UCSD-AML1 (cell line): ENCODE data around the gene SMIM45.
"Not testable (repeated sequence)": the region's sequence is repeated elsewhere in the genome, so short reads cannot be mapped to it uniquely, and the experiment has no call there.

Experiments
- DNase-seq: peaks from one replicate; lab custom pipeline; 2025; ENCODE audit not compliant: unreplicated experiment; lab: John Stamatoyannopoulos, UW

Gene SMIM45

DNA sequence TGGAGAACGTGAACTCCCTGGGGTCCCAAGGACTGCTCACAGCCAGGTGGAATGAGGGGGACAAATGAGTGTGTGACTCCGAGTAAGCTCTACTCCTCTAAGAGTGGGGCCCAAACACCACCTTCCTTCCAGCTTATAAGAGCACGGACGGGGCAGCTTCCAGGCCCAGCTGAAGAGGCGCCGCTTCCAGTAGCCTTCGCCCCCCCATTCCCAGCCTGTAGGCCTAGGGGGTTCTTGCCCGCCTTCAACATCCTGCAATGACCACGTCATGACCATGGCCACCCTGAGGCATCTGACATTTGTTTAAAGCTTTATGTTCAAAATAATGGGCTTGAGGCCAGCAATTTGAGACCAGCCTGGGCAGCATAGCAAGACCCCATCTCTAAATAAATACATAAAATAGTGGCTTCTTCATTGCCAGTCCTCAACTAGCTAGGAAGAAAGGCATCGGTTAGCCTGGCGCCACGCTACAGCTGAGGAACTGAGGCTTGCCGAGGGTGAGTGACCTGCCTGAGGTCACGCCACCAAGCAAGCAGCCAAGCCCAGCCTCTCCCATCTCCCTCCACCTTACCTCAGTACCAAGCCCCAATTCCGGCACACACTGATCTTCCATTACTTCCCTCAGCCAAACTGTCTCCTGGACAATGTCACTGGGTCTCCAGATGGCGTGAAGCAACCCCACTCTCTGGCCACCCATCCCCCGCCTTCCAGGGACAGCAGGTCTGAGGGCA is 17.5 kb upstream of the SMIM45 start:
- DNase-seq, result no peak

DNA sequence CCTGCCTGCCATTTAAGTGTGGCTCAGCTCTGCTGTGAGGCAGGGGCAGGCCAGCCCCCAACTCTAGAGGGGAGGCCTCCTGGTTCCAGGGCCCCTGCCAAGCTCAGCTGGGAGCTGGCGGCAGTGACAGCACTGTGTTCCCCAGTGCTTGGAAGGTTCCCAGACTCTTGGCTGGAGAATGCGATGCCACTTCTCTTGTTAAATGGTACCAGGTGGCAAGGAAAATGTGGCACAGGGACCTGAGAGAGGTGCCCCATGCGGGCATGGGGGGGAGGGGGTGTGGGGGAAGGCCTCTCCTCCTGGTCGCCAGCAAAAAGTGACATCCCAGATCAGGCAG is 17.0 kb upstream of the SMIM45 start:
- no peak for DNase-seq

GRCh38 chr22:41935509-41935908 is 16.4 kb upstream of the SMIM45 start:
- DNase-seq, result no peak

- no peak for DNase-seq
Observed at GRCh38 chr22:41936894-41937169, 15.1 kb upstream of the SMIM45 start.

- DNase-seq, result no peak
Observed at GRCh38 chr22:41939981-41940831, 11.7 kb upstream of the SMIM45 start.

GRCh38 chr22:41940832-41941765 is 10.9 kb upstream of the SMIM45 start:
- DNase-seq, result peak; percentile 80

DNA sequence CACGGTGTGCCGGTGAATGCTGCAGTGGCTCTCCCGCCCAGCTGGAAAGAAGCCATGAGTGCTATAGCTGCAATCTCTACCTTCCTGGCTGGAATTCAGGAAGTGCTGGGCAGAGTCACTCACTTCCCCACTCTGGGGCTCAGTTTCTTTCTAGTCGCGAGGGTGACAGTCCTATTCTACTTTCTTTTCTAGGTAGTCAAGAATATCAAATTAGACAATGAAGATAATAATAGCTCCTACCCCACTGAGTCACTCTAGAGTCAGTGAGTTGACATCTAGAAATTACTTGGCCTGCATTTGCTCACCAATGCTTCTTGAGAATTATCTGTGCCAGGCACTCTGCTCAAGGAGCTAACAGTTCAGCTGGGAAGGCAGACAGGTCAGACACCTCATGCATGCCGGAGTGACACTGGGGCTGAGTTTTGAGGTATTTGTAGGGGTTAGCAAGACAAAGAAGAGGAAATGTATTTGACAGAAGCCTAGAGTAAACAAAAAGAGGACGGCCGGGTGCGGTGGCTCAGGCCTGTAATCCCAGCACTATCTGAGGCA is 8.2 kb upstream of the SMIM45 start:
- DNase-seq, result no peak

DNA sequence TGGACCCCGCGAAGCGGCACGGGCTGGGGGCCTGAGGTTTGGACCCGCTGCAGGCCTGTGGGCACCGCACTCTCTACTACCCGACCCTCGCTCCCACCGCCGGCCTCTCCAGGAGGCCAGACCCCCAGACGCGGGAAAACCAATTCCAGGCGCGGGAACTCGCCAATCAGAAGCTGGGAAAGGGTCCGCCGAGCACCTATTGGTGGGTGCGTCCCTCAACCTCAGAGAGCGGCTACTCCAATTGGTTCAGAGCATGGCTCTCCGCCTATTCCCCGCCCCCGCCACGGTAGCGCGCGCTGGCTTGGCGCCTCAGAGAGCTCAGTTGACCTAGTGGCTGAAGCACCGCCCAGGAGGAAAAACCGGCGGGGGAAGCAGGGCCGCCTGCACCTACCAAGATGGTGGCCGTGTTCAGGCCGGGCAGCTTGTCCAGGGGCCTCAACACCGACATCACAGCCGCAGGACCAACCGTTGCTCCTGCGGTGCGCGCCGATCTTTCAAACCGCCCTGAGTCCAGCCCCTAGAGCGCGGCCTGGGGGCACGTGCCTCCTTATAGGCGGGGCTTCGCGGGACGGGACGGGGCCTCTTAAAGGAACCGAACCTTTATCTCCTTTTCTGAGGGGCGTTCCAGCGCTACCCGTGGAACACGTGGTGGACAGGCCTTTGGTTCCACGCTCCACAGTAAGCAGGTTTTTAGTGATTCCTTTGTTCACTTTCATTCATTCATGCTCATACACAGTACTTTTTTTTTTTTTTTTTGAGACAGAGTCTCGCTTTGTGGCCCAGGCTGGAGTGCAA is 5.1 kb upstream of the SMIM45 start, which contains the start of gene CENPM:
TSS of gene CENPM (minus strand) at position 524 of the 795 bp plus-strand sequence. CDS start at position 448, 76 bp downstream.
- peak; percentile 95 for DNase-seq

- no peak for DNase-seq
Observed at GRCh38 chr22:41947424-41948080, 4.4 kb upstream of the SMIM45 start.

DNA sequence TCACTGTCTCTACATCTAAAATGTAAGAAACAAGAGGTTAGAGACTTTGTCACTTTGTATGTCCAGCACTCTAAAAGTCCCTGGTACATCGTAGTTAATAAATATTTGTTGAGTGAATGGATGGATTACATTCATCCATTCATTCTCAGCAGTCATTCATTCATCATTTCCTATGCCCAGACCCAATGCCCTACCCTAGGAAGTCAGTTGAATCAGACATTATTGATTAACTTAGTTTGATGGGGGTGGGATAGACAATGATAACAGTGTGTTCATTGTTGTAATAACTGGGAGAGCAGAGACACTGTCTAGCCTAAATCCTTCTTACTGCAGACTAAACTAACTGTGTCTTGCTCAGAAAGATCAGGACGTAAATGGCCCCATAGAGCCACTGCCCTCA is 3.8 kb upstream of the SMIM45 start:
- no peak for DNase-seq

- not testable (repeated sequence) for DNase-seq
Observed at GRCh38 chr22:41948928-41949296, 3.0 kb upstream of the SMIM45 start.

GRCh38 chr22:41949297-41949965 is 2.5 kb upstream of the SMIM45 start:
- no peak for DNase-seq

- no peak for DNase-seq
Observed at GRCh38 chr22:41952713-41953112, 763 bp downstream of the SMIM45 start.

- DNase-seq, result no peak
Observed at GRCh38 chr22:41957941-41958556, 6.1 kb downstream of the SMIM45 start.

GRCh38 chr22:41963453-41964111 is 11.6 kb downstream of the SMIM45 start:
- DNase-seq, result no peak

- no peak for DNase-seq
Observed at GRCh38 chr22:41964112-41964491, 12.2 kb downstream of the SMIM45 start.

DNA sequence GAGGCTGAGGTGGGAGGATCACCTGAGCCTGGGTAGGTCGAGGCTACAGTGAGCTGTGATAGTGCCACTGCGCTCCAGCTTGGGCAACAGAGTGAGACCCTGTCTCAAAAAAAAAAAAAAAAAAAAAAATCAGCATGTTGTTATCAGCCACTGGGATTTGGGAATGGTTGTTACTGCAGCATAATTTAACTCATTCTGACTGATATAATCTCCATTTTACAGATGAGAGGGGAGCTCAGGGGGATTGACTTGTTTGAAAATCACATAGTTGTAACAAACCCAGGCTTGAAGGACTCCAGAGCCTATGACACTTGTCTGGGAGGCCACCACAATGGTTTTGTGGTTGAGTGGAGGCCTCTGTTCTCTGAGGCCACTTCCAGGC is 14.3 kb downstream of the SMIM45 start:
- no peak for DNase-seq

DNA sequence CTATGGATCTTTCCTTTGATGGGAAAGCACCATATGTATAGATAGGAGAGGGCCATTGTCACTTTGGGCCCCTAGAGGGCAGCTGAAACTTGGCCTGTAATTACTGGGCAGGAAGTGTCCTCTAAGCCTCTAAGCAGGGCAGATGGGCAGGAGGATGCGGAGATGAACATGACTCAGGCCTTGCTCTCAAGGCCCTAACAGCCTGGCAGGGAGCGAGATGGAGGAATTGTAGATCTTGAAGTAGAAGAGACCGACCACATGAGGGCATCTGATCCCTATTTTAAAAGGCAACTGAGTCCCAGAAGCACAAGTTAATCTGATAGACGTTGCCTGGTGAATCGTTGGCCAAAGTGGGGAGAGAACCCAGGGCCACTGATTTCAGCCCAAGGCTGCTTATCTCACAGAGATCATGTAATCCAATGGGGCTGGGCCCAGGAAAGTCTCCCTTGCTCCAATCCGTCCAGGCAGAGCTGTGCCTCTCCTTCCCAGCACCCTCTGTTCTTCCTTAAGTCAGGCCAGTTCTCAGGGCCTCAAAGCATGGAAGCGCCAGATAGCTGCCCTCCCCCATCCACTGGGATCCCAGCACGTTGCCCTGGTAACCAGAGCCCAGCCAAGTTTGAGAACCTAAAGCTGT is 14.8 kb downstream of the SMIM45 start:
- DNase-seq, result peak; percentile 67
